Measurements from ENCODE around the gene HSPG2.
"Not testable (repeated sequence)": the region's sequence is repeated elsewhere in the genome, so short reads cannot be mapped to it uniquely, and the experiment has no call there.

The HSPG2 gene

GRCh38 chr1:21912038-21912758 is 24.9 kb downstream of the HSPG2 start:
- DNase-seq (ENCODE audit: low read depth): no peak

DNA sequence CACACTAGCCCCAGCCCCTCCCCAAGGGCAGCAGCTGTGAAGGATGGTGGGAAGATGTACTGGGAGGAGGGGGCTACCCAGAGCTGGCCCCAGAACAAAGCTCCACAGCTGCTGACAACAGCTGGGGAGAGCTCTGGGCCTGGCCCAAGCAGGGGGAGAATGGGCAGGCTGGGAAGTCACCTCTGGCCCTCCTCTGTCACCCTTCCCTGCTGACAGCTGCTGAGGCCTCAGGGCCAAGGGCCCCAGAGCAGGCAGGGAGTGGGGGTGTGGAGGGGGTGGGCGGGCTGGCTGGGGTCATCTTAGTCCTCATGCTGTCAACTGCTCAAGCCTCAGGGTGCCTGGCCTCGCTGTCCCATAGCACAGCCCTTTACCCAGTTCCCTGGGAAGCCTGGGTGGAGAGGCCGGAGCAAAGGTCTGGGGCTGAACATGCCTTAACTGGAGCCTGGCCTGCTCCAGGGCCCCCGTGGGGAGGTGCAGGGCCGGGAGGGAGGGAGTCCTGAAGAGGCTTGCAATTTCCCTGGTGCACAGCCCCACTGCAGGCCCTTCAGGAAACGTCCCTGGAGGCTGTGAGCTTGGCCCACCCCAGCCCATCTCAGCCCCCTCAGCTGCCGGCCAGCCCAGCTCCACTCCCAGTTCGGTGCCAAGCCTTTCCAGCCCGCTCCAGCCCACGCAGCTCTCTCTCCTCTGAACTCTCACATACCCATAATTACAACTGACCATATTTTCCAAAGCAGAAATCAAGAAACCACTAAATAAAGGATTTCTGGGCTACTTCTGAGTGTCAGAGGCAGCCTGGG is 25.7 kb downstream of the HSPG2 start:
- DNase-seq (ENCODE audit: low read depth): peak; percentile 47

DNA sequence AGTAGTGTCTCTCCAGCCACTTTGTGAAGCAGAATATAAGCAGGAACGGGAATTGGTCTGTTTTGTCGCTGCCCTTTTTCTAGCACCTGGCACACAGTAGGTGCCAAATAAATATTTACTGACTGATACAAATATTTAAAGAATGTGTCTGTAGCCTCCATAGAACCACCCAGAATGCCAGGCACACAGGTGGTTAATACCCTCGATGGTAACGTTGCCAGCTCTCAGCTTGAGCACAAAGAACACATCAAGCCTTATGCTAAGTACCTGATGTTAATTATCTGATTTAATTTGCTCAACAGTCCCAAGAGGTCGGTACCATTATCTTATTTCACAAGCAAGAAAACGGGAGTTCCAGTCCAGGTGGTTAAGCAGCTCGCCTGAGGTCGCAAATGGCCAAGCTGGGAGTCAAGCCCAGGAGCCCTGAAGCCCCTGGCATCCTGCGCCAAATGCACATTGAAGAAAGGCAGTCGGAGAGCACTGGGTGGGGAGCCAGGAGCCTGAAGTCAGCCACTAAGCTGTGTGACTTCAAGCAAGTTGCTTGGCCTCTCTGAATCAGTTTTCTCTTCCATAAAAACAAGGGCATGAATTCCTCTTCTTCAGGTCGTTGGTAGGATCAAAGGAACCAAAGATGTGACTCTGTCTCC is 26.4 kb downstream of the HSPG2 start:
- no peak for DNase-seq (ENCODE audit: low read depth)

DNA sequence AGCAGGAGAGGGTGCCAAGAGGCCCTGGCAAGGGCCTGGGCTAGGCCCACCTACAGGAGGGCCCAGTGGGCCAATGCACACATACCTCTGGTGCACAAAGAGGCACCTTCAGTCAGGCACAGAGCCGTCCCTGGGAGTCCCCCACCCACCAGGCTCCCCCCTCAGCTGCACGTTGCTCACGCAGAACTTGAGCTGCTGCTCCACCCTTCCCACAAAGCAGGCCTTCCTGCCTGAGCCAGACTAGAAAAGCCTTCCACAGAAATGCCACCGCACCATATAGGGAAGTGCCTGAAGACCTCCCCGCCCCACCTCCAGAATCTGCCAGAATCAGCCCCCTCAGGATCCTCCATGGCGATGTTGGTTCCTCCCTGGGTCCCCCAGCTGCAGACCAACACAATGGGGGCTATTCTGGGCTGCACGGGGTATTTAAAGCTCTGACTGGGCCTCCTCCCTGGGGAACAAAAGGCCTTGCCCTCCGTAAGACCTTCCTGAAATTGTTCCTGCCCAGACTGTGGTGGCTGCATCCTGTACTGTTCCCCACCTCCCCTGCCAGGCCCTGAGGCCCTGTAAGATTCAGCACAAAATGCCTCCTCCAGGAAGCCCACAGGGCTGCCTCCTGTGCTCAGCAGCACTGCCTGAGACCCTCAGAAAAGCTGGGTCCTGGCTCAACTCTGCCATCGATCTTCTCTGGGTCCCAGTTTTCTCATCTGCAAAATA is 27.2 kb downstream of the HSPG2 start:
- peak; percentile 83 for DNase-seq (ENCODE audit: low read depth)

- DNase-seq (ENCODE audit: low read depth): peak; percentile 75
Observed at GRCh38 chr1:21909286-21909759, 27.8 kb downstream of the HSPG2 start.

- DNase-seq (ENCODE audit: low read depth): not testable (repeated sequence)
Observed at GRCh38 chr1:21907737-21908534, 29.2 kb downstream of the HSPG2 start.

GRCh38 chr1:21907079-21907418 is 30.1 kb downstream of the HSPG2 start:
- no peak for DNase-seq (ENCODE audit: low read depth)

- DNase-seq (ENCODE audit: low read depth): peak; percentile 46
Observed at GRCh38 chr1:21906173-21907078, 30.7 kb downstream of the HSPG2 start.

DNA sequence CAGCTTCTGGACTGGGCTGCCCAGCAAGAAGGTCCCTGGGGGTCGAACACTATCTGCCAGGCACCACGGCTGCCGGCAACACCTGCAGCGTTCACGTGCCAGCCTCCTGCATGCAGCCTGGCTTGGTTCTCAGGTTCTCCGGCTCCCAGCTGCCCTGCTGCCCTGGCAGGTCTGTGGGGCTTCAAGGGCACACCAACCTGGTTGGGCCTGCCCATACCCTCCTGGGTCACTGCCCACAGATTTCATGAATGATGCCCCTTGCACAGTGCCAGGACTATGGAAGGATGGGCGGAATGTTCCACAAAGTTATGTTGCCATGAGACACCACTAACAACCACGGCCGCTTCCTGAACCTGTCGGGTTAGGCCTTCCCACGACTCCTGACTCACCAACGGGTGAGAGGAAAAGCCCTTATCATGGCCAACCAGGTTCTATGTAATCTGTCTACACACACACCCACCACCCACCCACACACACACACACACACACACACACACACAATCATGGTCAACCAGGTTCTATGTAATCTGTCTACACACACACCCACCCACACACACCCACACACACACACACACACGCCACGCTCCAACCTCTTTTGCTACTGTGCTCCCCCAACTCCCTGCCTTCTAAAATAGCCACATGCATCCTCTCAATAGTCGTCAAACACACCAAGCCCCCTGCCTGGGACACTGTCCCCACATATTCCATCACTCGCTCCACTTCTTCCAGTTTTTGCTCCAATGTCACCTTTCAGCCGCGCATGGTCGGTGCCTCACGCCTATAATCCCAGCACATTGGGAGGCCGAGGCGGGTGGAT is 32.2 kb downstream of the HSPG2 start:
- DNase-seq (ENCODE audit: low read depth): peak; percentile 76

GRCh38 chr1:21904454-21904703 is 32.7 kb downstream of the HSPG2 start:
- no peak for DNase-seq (ENCODE audit: low read depth)

DNA sequence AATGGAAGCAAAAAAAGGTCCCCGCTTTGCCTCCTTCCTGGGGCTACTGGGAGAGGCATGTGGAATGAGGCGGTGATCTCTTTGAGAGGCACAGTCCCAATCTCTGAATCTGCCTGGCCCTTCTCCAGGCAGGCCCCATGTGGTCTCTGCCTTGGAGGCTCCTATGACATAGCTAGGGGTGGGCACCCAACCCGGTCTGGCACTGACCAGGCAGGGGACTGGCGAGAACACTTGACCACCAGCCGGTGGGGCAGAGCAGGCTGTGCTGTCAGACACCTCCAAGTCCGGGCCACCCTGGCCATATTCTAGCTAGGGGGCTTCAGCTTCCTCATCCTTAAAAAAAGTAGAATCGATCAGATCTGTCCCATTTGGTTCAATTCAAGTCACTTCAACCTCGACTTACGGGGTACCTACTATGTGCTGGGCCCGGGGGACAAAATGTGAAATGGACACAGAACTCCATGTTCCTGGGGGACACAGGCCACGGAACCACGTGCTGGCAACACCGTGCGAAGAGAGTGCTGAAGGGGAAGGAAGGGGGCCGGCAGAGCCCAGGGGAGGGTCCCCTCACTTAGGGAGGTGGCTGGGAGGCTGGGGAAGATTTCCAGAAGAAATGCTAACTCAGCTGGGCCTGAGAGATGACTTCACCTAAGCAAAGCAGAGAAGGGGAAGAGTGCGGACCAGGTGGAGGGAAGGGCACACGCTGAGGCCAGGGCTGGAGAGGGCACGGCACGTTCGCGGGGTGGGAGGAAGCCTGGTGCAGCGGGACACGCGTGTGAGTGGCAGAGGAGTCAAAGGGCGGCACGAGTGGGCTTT is 33.3 kb downstream of the HSPG2 start:
- peak; percentile 45 for DNase-seq (ENCODE audit: low read depth)

GRCh38 chr1:21902026-21903012 is 34.8 kb downstream of the HSPG2 start:
- DNase-seq (ENCODE audit: low read depth): no peak

- DNase-seq (ENCODE audit: low read depth): peak; percentile 76
Observed at GRCh38 chr1:21901473-21901847, 35.6 kb downstream of the HSPG2 start.

- no peak for DNase-seq (ENCODE audit: low read depth)
Observed at GRCh38 chr1:21900766-21901472, 36.2 kb downstream of the HSPG2 start.

DNA sequence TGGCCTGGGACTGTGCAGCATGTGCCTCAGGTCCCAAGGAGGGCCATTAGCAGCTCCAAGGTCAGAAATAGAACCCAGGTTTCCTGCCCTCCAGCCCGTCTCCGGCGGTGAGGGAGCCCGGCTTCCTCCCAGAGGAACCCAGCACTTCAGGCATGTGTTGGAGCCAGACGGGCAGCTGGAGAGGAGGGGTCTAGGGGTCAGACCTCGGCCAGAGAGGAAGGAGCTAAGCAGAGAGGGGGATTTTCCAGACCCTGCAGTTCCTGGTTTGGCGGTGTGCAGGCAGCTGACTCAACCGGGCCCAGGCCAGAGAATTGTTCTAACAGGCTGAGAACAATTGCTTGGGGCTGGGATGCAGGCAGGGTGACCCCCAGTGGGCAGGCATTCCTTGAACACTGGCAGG is 37.1 kb downstream of the HSPG2 start:
- no peak for DNase-seq (ENCODE audit: low read depth)

- no peak for DNase-seq (ENCODE audit: low read depth)
Observed at GRCh38 chr1:21899267-21899810, 37.8 kb downstream of the HSPG2 start.
